ENCODE results near the gene ANTKMT. TPM values are rescaled to one million over a fixed set of nuclear protein-coding genes. Genes with fewer than 3 reads are reported as not detected.
A peak's percentile ranks its signal among the peaks of the same experiment; 100 is the strongest.

ANTKMT gene
- total RNA-seq, 1 experiment from 2014 or later, result 55.0 TPM

DNA sequence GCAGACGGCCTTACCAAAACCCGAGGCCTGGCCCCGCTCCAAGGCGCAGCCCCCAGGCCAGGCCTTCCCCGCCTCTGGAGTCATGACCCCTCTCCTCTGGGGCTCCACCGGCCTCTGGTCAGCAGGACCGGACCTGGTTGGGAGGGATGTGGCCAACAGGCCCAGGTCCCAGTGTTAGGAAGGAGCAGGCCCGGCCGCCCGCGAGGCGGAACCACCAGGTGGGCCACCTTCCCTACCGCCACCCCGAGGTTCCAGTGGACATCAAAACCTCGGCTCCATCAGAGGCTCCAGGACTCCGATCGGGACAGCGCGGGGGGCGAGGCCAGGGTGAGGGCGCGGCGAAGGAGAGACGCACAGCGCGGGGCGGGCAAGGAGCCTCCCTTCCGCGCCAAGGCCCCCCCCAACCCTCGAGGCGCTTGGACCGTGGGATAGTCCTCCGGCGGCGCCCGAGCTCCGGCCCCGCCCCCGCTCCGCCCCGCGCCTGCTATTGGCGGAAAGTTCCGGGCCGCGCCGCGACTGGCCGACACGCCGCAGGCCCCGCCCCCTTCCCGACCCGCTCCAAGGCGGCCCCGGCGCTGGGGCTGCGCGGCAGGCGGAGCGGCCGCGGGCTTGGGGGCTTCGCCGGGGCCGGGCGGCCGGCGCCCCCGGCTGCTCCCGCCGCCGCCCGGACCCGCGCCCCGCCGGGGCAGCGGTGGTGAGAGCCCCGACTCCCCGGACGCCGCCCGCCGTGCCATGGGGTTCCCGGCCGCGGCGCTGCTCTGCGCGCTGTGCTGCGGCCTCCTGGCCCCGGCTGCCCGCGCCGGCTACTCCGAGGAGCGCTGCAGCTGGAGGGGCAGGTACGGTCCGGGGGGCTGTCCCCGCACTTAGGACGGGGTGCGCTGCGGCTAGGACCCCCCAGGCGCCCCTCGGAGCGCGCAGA lies 6.1 kb upstream of the ANTKMT start, which contains the start of gene METRN:
TSS of gene METRN (plus strand) at position 561 of the 919 bp plus-strand sequence. CDS start at position 733, 172 bp downstream.
- no TSS peak for BruUV-seq (replicated peaks)
- peak; percentile 67 to 96 for DNase-seq
- H3K9me2 ChIP-seq (ENCODE audit: insufficient read depth), result no peaks in the 10 kb centered on the region
- H3K79me2 ChIP-seq (ENCODE audit: low read depth), result peaks cover 4% of the 10 kb centered on the region; the same call in 1 of the 2 replicates
- peaks cover 41% of the 10 kb centered on the region for H3F3A ChIP-seq (ENCODE audit: insufficient read depth, low read depth)
- H3K27me3 ChIP-seq (ENCODE audit: insufficient read depth, low read depth), result peaks cover 13% of the 10 kb centered on the region
- H3K4me2 ChIP-seq, result peak within 1 kb of the TSS; percentile 85
- H3K36me3 ChIP-seq (ENCODE audit: low read depth), result no peaks in the 10 kb centered on the region
- peaks cover 51% of the 10 kb centered on the region for H3K4me1 ChIP-seq (replicated peaks; ENCODE audit: insufficient read depth)
- peak within 1 kb of the TSS; percentile 81 for H3K4me3 ChIP-seq
- POLR2A ChIA-PET (ENCODE audit: unreplicated experiment), result interaction anchor here (0.6 to 1.4 kb wide), 5 partner anchors 11 to 222 kb away, joined by 3 to 19 read pairs (median 9); partner anchors contain the start of genes CCDC78, CHTF18 and RPUSD1
- no peaks in the 10 kb centered on the region for H3K9me3 ChIP-seq (ENCODE audit: insufficient read depth, low read depth)
- no peak for TF ChIP-seq EZH2 (IDR thresholded peaks at IDR 0.05; ENCODE audit: low read depth)
- TF ChIP-seq, protein P1, sequence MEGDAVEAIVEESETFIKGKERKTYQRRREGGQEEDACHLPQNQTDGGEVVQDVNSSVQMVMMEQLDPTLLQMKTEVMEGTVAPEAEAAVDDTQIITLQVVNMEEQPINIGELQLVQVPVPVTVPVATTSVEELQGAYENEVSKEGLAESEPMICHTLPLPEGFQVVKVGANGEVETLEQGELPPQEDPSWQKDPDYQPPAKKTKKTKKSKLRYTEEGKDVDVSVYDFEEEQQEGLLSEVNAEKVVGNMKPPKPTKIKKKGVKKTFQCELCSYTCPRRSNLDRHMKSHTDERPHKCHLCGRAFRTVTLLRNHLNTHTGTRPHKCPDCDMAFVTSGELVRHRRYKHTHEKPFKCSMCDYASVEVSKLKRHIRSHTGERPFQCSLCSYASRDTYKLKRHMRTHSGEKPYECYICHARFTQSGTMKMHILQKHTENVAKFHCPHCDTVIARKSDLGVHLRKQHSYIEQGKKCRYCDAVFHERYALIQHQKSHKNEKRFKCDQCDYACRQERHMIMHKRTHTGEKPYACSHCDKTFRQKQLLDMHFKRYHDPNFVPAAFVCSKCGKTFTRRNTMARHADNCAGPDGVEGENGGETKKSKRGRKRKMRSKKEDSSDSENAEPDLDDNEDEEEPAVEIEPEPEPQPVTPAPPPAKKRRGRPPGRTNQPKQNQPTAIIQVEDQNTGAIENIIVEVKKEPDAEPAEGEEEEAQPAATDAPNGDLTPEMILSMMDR (conservative IDR thresholded peaks at IDR 0.05), result no peak
- H4K20me1 ChIP-seq (ENCODE audit: insufficient read depth), result peaks cover 12% of the 10 kb centered on the region; the same call in 1 of the 2 replicates
- H3K27ac ChIP-seq, result no peak within 1 kb of the TSS; the same call in 1 of the 2 replicates
- intact Hi-C loops (cut with micrococcal nuclease; ENCODE audit: unreplicated experiment), result loop anchor here (5.0 kb wide), 1 partner anchor 257 kb away; the partner anchor contains the start of gene LMF1
- H2AFZ ChIP-seq, result 0 out of 2 replicates have a peak within 1 kb of the TSS, but pooled peaks have one; percentile 33
- CTCF ChIA-PET, result interaction anchor here (0.6 kb wide), 1 partner anchor 33 kb away, joined by 3 read pairs; no protein-coding TSS in a partner anchor

DNA sequence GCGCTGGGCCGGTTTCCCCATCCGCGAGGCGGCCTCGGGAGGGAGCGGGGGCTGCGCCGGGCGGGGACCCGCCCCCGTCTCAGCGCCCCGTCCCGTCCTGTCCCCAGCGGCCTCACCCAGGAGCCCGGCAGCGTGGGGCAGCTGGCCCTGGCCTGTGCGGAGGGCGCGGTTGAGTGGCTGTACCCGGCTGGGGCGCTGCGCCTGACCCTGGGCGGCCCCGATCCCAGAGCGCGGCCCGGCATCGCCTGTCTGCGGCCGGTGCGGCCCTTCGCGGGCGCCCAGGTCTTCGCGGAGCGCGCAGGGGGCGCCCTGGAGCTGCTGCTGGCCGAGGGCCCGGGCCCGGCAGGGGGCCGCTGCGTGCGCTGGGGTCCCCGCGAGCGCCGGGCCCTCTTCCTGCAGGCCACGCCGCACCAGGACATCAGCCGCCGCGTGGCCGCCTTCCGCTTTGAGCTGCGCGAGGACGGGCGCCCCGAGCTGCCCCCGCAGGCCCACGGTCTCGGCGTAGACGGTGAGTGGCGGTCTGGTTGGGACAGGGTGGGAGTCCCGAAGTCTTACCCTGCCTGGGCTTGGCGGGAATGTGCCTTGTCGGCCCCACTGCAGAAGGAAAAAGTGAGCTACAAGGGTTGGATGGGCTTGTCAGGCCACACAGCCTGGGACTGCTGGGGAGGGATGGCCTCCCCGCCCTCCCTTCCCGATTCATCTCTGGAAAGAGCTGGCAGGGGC lies 5.3 kb upstream of the ANTKMT start:
- Histone ChIP-seq H3K36me3 (ENCODE audit: low read depth) (no peaks in the 10 kb centered on the region), H3K27ac (no peak overlapping the region), H3K9me3 (ENCODE audit: insufficient read depth, low read depth) (no peaks in the 10 kb centered on the region), H3K4me3 (peak overlapping the region; percentile 81), H3K9me2 (ENCODE audit: insufficient read depth) (no peaks in the 10 kb centered on the region), H3K4me1 (replicated peaks; ENCODE audit: insufficient read depth) (peaks cover 55% of the 10 kb centered on the region), H4K20me1 (ENCODE audit: insufficient read depth) (peaks cover 12% of the 10 kb centered on the region; the same call in 1 of the 2 replicates), H2AFZ (0 out of 2 replicates have a peak overlapping the region, but pooled peaks have one; percentile 33), H3F3A (ENCODE audit: insufficient read depth, low read depth) (peaks cover 44% of the 10 kb centered on the region), H3K4me2 (peak overlapping the region; percentile 85), H3K79me2 (ENCODE audit: low read depth) (peaks cover 4% of the 10 kb centered on the region; the same call in 1 of the 2 replicates), H3K27me3 (ENCODE audit: insufficient read depth, low read depth) (peaks cover 7% of the 10 kb centered on the region; the same call in 1 of the 2 replicates)
- POLR2A ChIA-PET (ENCODE audit: unreplicated experiment), result interaction anchor here (0.7 to 1.5 kb wide), 4 partner anchors 10 to 93 kb away, joined by 3 to 26 read pairs (median 14); partner anchors contain the start of genes CCDC78, CHTF18 and RPUSD1
- intact Hi-C loops (cut with micrococcal nuclease; ENCODE audit: unreplicated experiment), result no loop called here
- no peak for TF ChIP-seq EZH2 (IDR thresholded peaks at IDR 0.05; ENCODE audit: low read depth)
- TF ChIP-seq, protein P1 (conservative IDR thresholded peaks at IDR 0.05), result no peak; the same call in 1 of the 2 replicates
- peak in 1 of 2 experiments; percentile 45 for DNase-seq
- no TSS peak for BruUV-seq (replicated peaks)
- CTCF ChIA-PET, result interaction anchor here (0.6 kb wide), 2 partner anchors 43 to 581 kb away, joined by 3 read pairs; no protein-coding TSS in a partner anchor

Measured in PC-9 (cell line).